Neural cell (in vitro differentiated cells): ENCODE measurements around the gene AZI2. TPM values are rescaled to one million over a fixed set of nuclear protein-coding genes. Genes with fewer than 3 reads are reported as not detected.

ENCODE experiments used
- H2AFZ ChIP-seq: fragments of 200-600, 300-800 bp; sonication (generic), shearing (Covaris generic); 2 replicates; pipeline ENCODE4 v1.6.0; 2014; ENCODE audit warnings: low read depth, mild to moderate bottlenecking, antibody characterized with exemption, low read length, moderate library complexity
- H3F3A ChIP-seq: fragments of 200-600 bp; shearing (Covaris generic); 2 replicates; pipeline ENCODE4 v1.6.1; 2016; ENCODE audit warnings: mild to moderate bottlenecking, moderate library complexity, mixed read lengths, antibody characterized with exemption, low read length; ENCODE audit not compliant: insufficient read depth, poor library complexity, severe bottlenecking
- H3K27ac ChIP-seq: fragments of 200-600, 300-800 bp; sonication (generic), shearing (Covaris generic); 2 replicates; pipeline ENCODE4 v1.5.1; 2014; ENCODE audit warnings: mild to moderate bottlenecking, low read length, moderate library complexity
- H3K27me3 ChIP-seq: fragments of 300-800, 200-600 bp; sonication (generic), shearing (Covaris generic); 2 replicates; pipeline ENCODE4 v1.6.0; 2014; ENCODE audit warnings: mild to moderate bottlenecking, low read depth, low read length, moderate library complexity; ENCODE audit not compliant: insufficient read depth
- H3K36me3 ChIP-seq: fragments of 300-800, 200-600 bp; sonication (generic), shearing (Covaris generic); 2 replicates; pipeline ENCODE4 v1.5.1; 2014; ENCODE audit warnings: mild to moderate bottlenecking, antibody characterized with exemption, low read length, moderate library complexity; ENCODE audit not compliant: insufficient read depth
- H3K4me2 ChIP-seq: fragments of 300-800, 200-600 bp; sonication (generic), shearing (Covaris generic); 2 replicates; pipeline ENCODE4 v1.6.0; 2014; ENCODE audit warnings: mild to moderate bottlenecking, low read length
- H3K4me3 ChIP-seq: fragments of 300-800, 200-600 bp; sonication (generic), shearing (Covaris generic); 2 replicates; pipeline ENCODE4 v1.5.1; 2014; ENCODE audit warnings: mild to moderate bottlenecking, low read length, moderate library complexity
- H3K79me2 ChIP-seq: fragments of 200-600 bp; shearing (Covaris generic); replicated peaks from 2 replicates; pipeline ENCODE4 v1.6.0; 2014; ENCODE audit warnings: mild to moderate bottlenecking, low read length, moderate library complexity; ENCODE audit not compliant: insufficient read depth
- H3K9ac ChIP-seq: fragments of 300-800, 200-600 bp; sonication (generic), shearing (Covaris generic); 2 replicates; pipeline ENCODE4 v1.6.1; 2016; ENCODE audit warnings: mild to moderate bottlenecking, low read length, mixed read lengths
- H3K9me2 ChIP-seq: fragments of 200-600 bp; shearing (Covaris generic); 2 replicates; pipeline ENCODE4 v1.6.1; 2016; ENCODE audit warnings: mild to moderate bottlenecking, low read length, mixed read lengths; ENCODE audit not compliant: insufficient read depth
- H3K9me3 ChIP-seq: fragments of 200-600, 300-800 bp; sonication (generic), shearing (Covaris generic); 2 replicates; pipeline ENCODE4 v1.6.1; 2016; ENCODE audit warnings: mild to moderate bottlenecking, mixed run types, low read length, moderate library complexity, mixed read lengths
- H4K20me1 ChIP-seq: fragments of 200-600 bp; shearing (Covaris generic); 2 replicates; pipeline ENCODE4 v1.6.1; 2016; ENCODE audit warnings: mild to moderate bottlenecking, mixed run types; ENCODE audit not compliant: insufficient read depth
- EP300 ChIP-seq: fragments of 450-650 bp; conservative IDR thresholded peaks from 2 replicates; pipeline ENCODE4 v1.6.1; 2014; ENCODE audit warnings: antibody characterized with exemption, mild to moderate bottlenecking, moderate library complexity; ENCODE audit not compliant: poor library complexity, severe bottlenecking
- EZH2 ChIP-seq: fragments of 200-600, 300-800 bp; shearing (Covaris generic), sonication (generic); IDR thresholded peaks from 2 replicates; pipeline ENCODE4 v1.6.1; 2014; ENCODE audit warnings: antibody characterized with exemption, low read length, borderline replicate concordance, mild to moderate bottlenecking; ENCODE audit not compliant: insufficient read depth, poor library complexity, severe bottlenecking
- MXI1 ChIP-seq: fragments of 450-650 bp; conservative IDR thresholded peaks from 2 replicates; pipeline ENCODE4 v1.6.1; 2014; ENCODE audit warnings: antibody characterized with exemption, mild to moderate bottlenecking; ENCODE audit not compliant: poor library complexity, severe bottlenecking
- POLR2AphosphoS5 ChIP-seq: IDR thresholded peaks from 2 replicates; pipeline ENCODE4 v1.6.1; 2012
- RAD21 ChIP-seq: fragments of 450-650 bp; conservative IDR thresholded peaks from 2 replicates; pipeline ENCODE4 v1.6.1; 2014; ENCODE audit warnings: antibody characterized with exemption, mild to moderate bottlenecking, moderate library complexity
- SMC3 ChIP-seq: fragments of 450-650 bp; conservative IDR thresholded peaks from 2 replicates; pipeline ENCODE4 v1.6.1; 2014; ENCODE audit warnings: antibody characterized with exemption, mild to moderate bottlenecking, moderate library complexity; ENCODE audit not compliant: poor library complexity
- TAF1 ChIP-seq: IDR thresholded peaks from 2 replicates; pipeline ENCODE4 v1.6.1; 2012; ENCODE audit warnings: low read depth
- polyA plus RNA-seq: library from polyadenylated mRNA; depleted of rRNA; stranded (reverse); fragments of >200 nt; gene quantifications from 2 replicates; pipeline ENCODE4 v1.2.3, GENCODE V29; 2014
- TF ChIP-seq, protein P1 (sequence below): fragments of 450-650 bp; IDR thresholded peaks from 2 replicates; pipeline ENCODE4 v1.5.1; 2014; ENCODE audit warnings: antibody characterized with exemption, mild to moderate bottlenecking, moderate library complexity; ENCODE audit not compliant: poor library complexity, severe bottlenecking
- TF ChIP-seq, protein P2 (sequence below): IDR thresholded peaks from 2 replicates; pipeline ENCODE4 v1.6.1; 2012; ENCODE audit warnings: borderline replicate concordance

Gene AZI2
- polyA plus RNA-seq, 1 donor from 2014 or later, result 134 TPM

DNA sequence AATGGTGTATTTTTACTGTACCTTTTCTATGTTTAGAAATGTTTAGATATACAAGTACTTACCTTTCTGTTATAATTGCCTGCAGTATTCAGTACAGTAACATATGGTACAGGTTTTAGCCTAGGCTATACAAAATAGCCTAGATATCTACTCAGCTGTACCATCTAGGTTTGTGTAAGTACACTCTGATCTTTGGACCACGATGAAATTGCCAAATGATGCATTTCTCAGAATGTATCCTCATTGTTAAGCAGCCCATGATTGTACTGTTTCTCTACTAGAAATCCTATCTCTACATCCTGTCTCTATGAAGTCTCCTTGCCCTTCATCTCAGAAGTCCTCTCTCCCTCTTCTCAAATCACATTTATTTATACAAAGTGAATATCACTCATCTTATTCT lies 32.9 kb downstream of the AZI2 start:
- Histone ChIP-seq H3K9me2 (no peaks in the 10 kb centered on the region), H3K4me2 (no peak overlapping the region), H3K9ac (no peak overlapping the region), H3K27me3 (no peaks in the 10 kb centered on the region), H3K36me3 (no peaks in the 10 kb centered on the region), H3K9me3 (no peaks in the 10 kb centered on the region), H3F3A (no peaks in the 10 kb centered on the region), H2AFZ (no peak overlapping the region), H3K27ac (no peak overlapping the region), H4K20me1 (no peaks in the 10 kb centered on the region), H3K79me2 (no peaks in the 10 kb centered on the region), H3K4me3 (no peak overlapping the region)
- no peak for TF ChIP-seq SMC3
- TF ChIP-seq, protein P1, sequence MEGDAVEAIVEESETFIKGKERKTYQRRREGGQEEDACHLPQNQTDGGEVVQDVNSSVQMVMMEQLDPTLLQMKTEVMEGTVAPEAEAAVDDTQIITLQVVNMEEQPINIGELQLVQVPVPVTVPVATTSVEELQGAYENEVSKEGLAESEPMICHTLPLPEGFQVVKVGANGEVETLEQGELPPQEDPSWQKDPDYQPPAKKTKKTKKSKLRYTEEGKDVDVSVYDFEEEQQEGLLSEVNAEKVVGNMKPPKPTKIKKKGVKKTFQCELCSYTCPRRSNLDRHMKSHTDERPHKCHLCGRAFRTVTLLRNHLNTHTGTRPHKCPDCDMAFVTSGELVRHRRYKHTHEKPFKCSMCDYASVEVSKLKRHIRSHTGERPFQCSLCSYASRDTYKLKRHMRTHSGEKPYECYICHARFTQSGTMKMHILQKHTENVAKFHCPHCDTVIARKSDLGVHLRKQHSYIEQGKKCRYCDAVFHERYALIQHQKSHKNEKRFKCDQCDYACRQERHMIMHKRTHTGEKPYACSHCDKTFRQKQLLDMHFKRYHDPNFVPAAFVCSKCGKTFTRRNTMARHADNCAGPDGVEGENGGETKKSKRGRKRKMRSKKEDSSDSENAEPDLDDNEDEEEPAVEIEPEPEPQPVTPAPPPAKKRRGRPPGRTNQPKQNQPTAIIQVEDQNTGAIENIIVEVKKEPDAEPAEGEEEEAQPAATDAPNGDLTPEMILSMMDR, result no peak
- TF ChIP-seq, protein P2, sequence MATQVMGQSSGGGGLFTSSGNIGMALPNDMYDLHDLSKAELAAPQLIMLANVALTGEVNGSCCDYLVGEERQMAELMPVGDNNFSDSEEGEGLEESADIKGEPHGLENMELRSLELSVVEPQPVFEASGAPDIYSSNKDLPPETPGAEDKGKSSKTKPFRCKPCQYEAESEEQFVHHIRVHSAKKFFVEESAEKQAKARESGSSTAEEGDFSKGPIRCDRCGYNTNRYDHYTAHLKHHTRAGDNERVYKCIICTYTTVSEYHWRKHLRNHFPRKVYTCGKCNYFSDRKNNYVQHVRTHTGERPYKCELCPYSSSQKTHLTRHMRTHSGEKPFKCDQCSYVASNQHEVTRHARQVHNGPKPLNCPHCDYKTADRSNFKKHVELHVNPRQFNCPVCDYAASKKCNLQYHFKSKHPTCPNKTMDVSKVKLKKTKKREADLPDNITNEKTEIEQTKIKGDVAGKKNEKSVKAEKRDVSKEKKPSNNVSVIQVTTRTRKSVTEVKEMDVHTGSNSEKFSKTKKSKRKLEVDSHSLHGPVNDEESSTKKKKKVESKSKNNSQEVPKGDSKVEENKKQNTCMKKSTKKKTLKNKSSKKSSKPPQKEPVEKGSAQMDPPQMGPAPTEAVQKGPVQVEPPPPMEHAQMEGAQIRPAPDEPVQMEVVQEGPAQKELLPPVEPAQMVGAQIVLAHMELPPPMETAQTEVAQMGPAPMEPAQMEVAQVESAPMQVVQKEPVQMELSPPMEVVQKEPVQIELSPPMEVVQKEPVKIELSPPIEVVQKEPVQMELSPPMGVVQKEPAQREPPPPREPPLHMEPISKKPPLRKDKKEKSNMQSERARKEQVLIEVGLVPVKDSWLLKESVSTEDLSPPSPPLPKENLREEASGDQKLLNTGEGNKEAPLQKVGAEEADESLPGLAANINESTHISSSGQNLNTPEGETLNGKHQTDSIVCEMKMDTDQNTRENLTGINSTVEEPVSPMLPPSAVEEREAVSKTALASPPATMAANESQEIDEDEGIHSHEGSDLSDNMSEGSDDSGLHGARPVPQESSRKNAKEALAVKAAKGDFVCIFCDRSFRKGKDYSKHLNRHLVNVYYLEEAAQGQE, result no peak
- no peak for TF ChIP-seq MXI1

DNA sequence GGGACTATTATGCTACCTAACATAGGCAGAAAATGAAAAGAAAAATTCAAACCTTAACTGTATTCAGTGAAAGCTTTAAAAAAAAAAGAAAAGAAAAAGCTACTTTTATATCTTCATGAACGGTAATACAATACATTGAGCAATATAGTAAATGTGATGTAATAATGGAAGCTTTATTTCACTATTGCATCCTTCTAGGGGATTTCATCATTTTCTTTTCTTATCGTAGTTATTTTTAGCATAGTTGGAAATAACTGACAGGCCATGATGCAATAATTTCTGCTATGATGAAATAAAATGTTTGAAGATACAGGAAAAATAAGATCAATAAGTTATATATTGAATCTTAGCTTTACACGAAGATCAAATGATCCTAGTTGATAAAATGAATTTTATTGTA lies 40.4 kb downstream of the AZI2 start:
- Histone ChIP-seq H3K9ac (no peak overlapping the region), H3K4me2 (no peak overlapping the region), H4K20me1 (no peaks in the 10 kb centered on the region), H3K36me3 (no peaks in the 10 kb centered on the region), H3K27me3 (no peaks in the 10 kb centered on the region), H3K9me2 (no peaks in the 10 kb centered on the region), H3K27ac (no peak overlapping the region), H3F3A (no peaks in the 10 kb centered on the region), H3K79me2 (no peaks in the 10 kb centered on the region), H3K4me3 (no peak overlapping the region), H3K9me3 (no peaks in the 10 kb centered on the region), H2AFZ (no peak overlapping the region)
- TF ChIP-seq SMC3 (no peak), TAF1 (no peak), EP300 (no peak), EZH2 (no peak), RAD21 (no peak), POLR2AphosphoS5 (no peak), MXI1 (no peak)
- TF ChIP-seq, protein P1, result no peak
- TF ChIP-seq, protein P2, result no peak
